T-helper 2 cell treated with Interferon-gamma antibody and Interleukin-4, amounts not matched to agents 100 ng/mL and 5 ng/mL, for 36 hours (primary cell): ENCODE measurements around the gene TFDP1. TPM values are rescaled to one million over a fixed set of nuclear protein-coding genes. Genes with fewer than 3 reads are reported as not detected.
"Not testable (repeated sequence)": the region's sequence is repeated elsewhere in the genome, so short reads cannot be mapped to it uniquely, and the experiment has no call there.

ENCODE experiments used
- intact Hi-C: fragments of 100-400 bp; cut with micrococcal nuclease; formaldehyde crosslinking; loops from one replicate; pipeline ENCODE4 v1.15.1; 2023
- total RNA-seq: library from RNA; stranded (reverse); gene quantifications from 2 replicates; pipeline ENCODE4 v1.2.3, GENCODE V29; 2022

Gene TFDP1
- total RNA-seq, 1 donor from 2014 or later, result 171 TPM

GRCh38 chr13:113594066-113594821 lies 9.7 kb downstream of the TFDP1 start:
- intact Hi-C loops, result not testable (repeated sequence)

DNA sequence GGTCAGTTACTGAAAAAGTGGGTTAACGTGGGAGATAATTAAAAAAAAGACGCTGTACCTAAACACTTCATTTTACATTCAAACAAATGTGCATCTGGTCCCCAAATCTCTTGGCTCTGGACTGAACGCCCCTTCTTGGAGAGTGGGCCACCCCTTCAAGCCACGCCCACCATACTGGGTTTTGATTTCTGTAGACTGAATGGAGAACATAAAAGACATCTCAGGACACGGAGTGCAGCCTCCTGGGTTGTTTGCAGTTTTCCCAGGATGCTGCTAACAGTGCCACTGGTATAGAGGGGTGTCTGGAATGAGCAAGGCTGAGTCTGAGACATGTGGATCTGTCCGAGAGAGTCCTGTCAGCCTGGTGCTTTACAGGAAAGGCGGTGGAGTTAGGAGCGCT lies 10.6 kb downstream of the TFDP1 start:
- intact Hi-C loops, result no loop called here

GRCh38 chr13:113596321-113597200 lies 12.0 kb downstream of the TFDP1 start:
- intact Hi-C loops, result no loop called here

- intact Hi-C loops, result no loop called here
These were observed 13.0 kb downstream of the TFDP1 start for GRCh38 chr13:113597391-113598080.

- intact Hi-C loops, result no loop called here
These were observed 13.5 kb downstream of the TFDP1 start for GRCh38 chr13:113598081-113598410.

DNA sequence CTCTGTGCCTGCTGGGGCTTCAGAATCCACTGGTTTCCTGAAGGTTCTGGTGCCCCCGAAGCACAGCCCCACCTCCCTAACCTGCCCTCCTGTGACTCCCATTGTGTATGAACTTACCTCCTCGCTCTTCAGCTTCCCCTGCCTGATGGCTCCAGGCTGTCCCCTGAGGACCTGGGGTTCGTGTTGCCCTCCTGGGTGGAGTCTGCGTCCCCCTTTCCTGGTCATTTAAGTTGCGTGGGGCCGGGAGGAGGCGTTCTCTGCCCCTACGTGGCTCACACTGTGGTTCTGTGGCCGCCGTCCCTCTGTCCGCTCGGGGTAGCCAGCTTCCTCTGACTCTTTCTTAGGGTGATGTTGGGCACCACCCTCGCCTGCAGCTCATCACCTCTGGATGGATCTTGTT lies 13.9 kb downstream of the TFDP1 start:
- intact Hi-C loops, result no loop called here

GRCh38 chr13:113599391-113599790 lies 14.8 kb downstream of the TFDP1 start:
- intact Hi-C loops, result no loop called here

DNA sequence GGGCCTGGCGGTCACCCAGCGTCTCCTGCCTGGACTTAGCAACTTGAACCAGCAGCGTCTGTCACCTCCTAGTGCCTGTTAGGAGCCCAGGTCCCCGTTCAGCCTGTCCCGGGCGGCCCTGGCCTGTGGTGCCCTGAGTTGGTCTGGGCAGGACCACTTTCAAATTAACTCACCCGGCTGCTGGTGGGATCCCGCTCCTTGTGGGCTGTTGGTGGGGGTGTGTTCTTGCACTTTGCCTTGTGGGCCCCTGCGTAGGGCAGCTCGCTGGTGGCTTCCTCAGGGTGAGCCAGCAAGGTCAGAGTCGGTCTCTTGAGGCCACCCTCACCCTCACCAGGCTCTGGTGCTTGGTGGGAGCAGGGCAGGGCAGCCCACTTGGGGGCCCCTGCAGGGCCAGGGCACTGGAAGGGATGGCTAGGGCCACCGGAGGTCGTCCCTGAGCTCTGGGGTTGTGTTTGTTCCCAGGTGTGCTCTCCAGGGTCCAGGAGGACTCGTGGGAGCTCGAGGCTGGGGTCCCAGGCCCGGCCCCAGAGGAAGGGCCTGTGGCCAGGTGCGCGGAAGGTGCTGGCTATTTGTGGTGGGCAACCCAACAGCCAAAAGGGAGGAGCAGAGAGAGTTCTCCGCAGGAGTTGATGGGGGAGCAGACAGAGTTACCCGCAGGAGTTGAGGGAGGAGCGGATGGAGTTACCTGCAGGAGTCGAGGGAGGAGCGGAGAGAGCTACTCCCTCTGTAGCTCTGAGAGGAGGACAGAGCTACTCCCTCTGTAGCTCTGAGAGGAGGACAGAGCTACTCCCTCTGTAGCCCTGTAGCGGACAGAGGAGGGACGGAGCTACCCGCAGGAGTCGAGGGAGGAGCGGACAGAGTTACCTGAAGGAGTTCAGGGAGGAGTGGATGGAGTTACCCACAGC lies 16.9 kb downstream of the TFDP1 start:
- intact Hi-C loops, result no loop called here

DNA sequence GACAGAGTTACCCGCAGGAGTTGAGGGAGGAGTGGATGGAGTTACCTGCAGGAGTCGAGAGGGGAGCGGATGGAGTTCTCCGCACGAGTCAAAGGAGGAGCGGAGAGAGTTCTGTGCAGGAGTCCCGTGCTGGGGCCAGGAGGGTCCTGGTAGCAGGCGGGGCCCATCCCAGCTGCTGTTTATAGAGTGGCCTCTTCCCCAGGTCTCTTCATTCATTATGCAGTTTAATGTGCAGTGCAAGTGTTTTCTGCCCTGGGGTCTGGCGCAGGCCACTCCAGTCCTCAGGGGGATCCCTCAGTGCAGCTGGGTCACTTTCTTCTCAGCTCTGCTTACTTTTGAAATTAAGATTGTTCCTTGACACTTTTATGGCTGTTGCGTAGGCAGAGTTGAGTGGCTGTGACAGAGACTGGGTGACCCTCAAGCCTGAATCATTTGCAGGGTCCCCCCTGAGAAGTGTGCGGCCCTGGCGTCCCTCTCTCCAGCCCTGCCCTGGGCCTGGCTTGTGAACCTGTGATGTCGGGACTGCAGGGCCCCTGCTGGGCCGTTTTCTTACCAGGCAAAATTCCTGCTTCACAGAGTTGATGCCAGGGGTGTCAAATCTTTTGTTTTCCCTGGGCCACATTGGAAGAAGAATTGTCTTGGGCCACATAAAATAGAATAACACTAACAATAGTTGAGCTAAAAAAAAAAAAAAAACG lies 17.9 kb downstream of the TFDP1 start:
- intact Hi-C loops, result no loop called here

- intact Hi-C loops, result no loop called here
These were observed 18.7 kb downstream of the TFDP1 start for GRCh38 chr13:113603116-113603710.

DNA sequence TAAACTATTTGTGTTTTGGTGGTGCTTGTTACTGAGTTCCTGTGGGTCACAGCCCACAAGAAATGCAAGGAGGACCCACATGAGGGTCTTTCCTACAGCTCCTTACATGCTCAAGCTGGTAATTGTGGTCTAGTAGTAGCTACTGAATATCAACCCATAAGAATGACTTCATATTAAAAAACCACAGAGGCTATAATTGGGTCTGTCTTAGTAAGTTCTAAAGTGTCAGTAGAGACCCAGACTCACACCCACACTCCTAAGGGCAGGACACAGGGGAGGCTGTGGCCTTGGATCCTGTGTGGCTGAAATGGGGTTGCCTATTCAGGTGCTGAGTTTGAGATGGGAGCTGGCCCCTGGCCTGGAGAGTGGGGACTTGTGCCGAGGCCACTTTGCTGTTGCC lies 19.6 kb downstream of the TFDP1 start:
- intact Hi-C loops, result no loop called here

- intact Hi-C loops, result no loop called here
These were observed 20.9 kb downstream of the TFDP1 start for GRCh38 chr13:113605461-113605860.

GRCh38 chr13:113605866-113606438 lies 21.4 kb downstream of the TFDP1 start:
- intact Hi-C loops, result no loop called here

GRCh38 chr13:113607056-113607888 lies 22.7 kb downstream of the TFDP1 start:
- intact Hi-C loops, result no loop called here

GRCh38 chr13:113607889-113608635 lies 23.5 kb downstream of the TFDP1 start:
- intact Hi-C loops, result no loop called here

- intact Hi-C loops, result no loop called here
These were observed 24.5 kb downstream of the TFDP1 start for GRCh38 chr13:113608967-113609533.

- intact Hi-C loops, result no loop called here
These were observed 25.1 kb downstream of the TFDP1 start for GRCh38 chr13:113609616-113610015.

- intact Hi-C loops, result no loop called here
These were observed 25.7 kb downstream of the TFDP1 start for GRCh38 chr13:113610266-113610665.
